Measurements from ENCODE around the gene RYK.

RYK gene

DNA sequence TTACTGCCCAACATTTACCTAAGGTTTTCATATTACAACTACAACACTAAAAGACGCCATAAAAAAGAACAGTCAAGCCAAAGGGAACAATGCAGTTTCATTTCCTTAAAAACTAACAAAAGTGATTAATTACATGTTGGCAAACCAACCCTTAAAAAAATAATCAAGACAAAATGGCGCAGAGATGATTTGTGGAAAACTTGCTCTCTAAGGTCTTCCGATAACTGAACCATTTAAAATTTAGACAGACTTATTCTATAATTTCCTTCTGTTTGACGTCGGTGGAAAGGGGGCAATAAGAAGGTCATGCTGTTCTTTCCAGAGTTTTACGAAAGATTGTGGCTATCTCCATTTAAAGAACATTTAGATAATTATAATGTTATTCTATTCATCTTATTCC lies 87.6 kb downstream of the RYK start:
- no peak for TF ChIP-seq GATA3 (IDR thresholded peaks at IDR 0.05; ENCODE audit: low read depth, low read length)
- no peak for TF ChIP-seq GATA2 (IDR thresholded peaks at IDR 0.05; ENCODE audit: low read depth, low read length)

DNA sequence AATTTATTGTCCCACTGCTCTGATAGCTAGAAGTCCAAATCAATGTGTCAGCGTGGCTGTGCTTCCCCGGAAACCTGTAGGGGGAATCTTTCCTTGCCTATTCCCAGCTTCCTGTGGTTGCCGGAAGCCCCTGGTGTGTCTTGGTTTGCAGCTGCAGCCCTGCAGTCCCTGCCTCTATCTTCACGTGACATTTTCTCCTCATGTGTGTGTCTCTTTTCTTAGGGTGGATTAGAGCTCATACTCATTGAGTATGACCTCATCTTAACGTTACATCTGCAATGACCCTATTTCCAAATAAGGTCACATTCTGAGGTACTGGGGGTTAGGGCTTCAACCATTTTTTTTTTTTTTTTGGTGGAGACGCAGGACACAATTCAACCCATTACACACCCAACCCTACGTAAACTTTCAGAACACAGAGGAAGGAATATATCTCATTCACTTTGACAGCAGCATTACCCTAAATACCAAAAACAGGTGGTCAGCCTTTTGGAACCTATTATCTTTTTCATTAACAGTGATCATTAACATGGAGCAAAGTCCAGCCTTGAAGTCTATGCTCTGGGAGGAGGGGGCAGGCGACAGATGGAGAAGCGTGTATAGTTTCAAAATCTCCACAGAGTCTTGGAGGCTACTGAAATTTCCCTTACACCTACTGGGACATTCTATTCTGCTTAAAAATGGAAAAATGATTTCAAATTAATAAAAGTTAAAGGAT lies 88.6 kb downstream of the RYK start:
- TF ChIP-seq GATA3 (IDR thresholded peaks at IDR 0.05; ENCODE audit: low read depth, low read length): no peak
- no peak for TF ChIP-seq GATA2 (IDR thresholded peaks at IDR 0.05; ENCODE audit: low read depth, low read length)

DNA sequence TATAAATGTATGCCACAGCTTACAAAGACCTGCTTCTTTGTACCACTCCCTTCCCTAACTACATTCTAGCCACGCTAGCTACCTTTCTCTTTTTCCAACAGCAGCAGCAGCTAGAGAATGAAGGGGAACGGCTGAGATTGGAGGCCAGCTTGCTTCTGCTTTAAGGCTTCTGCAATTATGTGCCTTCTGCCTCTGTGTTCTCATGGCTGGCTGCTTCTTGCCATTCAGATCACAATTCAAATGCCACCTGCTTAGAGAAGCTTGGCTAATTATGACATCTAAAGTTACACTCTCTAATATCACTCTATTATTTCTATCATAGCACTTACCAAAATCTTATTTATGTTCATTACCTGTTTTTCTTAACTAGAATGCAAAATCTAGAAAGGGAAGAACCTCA lies 95.2 kb downstream of the RYK start:
- TF ChIP-seq GATA2 (IDR thresholded peaks at IDR 0.05; ENCODE audit: low read depth, low read length) (no peak), GATA3 (IDR thresholded peaks at IDR 0.05; ENCODE audit: low read depth, low read length) (no peak)

DNA sequence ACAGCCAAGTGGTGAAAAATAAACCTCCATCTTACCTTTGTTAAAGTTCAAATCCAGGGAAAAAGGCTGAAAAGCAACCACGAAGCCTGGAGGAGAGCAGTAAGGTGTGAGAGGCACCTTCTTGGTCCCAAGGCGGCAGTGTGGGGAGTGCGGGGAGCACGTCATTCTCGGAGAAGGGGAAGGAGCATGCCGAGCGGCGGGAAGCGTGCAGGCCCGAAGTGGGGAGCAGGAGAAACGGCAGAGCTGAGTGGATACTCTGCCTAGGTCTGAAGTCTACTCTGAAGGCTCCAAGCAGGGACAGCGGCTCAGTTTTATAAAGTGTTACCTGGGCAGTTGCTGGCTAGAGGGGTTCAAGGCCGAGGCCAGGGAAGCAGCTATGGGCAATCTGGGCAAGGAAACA lies 96.9 kb downstream of the RYK start:
- TF ChIP-seq GATA2 (IDR thresholded peaks at IDR 0.05; ENCODE audit: low read depth, low read length): no peak
- TF ChIP-seq GATA3 (IDR thresholded peaks at IDR 0.05; ENCODE audit: low read depth, low read length): no peak

DNA sequence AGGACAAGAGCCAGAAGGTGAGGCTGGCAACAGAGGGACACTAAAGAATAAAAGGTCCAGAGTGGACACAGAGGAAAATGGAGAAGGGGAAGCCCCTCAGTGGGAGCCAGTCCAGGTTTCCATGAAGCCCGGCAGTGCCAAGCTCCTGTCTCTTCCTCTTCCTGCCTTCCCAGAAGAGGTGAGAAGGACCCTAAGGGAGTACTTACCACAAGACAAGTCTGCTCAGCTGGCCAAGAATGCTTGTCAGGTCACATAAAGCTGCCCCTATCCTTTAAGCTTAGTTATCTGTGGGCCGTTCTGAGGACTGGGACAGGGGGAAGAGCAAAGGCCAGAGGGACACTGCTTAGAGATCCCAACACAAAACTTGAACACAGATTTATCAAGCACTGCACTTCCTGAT lies 100.2 kb downstream of the RYK start:
- TF ChIP-seq GATA3 (IDR thresholded peaks at IDR 0.05; ENCODE audit: low read depth, low read length) (no peak), GATA2 (IDR thresholded peaks at IDR 0.05; ENCODE audit: low read depth, low read length) (no peak)

DNA sequence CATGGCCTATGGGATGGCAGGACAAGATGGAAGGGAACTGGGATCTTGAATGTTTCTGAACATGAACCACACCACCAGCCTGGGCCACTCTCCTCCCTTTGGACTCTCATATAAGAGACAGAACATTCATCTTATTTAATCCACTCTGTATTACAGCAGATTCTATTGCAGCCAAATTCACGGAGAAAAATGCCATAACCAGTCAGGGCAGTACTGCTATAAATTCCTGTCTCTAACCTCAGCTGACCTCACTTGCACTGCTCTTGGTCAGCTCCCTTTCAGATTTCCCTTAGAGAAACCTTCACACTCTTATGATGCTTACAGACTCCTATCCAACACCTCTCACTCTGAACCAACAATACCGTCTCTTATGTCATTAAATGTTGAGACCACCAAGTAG lies 101.4 kb downstream of the RYK start:
- TF ChIP-seq GATA2 (IDR thresholded peaks at IDR 0.05; ENCODE audit: low read depth, low read length) (no peak), GATA3 (IDR thresholded peaks at IDR 0.05; ENCODE audit: low read depth, low read length) (no peak)

DNA sequence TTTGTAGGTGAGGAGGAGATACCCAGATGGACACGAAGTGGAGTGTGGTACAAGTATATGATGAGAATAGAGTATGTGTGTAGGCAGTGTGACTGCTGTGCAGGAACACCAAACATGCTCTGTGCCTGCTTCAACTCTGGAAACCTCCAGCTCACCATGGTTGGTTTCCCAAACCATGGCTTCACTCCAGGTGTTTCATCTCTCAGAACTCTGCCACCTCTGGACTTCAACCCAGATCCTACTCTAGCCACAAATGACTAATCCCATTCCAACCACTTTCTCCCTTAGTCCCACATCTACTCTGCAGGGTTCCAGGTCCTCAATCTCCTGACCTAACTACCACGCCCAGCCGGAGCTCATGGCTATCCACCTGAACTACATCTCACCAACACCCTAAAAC lies 102.1 kb downstream of the RYK start:
- no peak for TF ChIP-seq GATA2 (IDR thresholded peaks at IDR 0.05; ENCODE audit: low read depth, low read length)
- no peak for TF ChIP-seq GATA3 (IDR thresholded peaks at IDR 0.05; ENCODE audit: low read depth, low read length)

DNA sequence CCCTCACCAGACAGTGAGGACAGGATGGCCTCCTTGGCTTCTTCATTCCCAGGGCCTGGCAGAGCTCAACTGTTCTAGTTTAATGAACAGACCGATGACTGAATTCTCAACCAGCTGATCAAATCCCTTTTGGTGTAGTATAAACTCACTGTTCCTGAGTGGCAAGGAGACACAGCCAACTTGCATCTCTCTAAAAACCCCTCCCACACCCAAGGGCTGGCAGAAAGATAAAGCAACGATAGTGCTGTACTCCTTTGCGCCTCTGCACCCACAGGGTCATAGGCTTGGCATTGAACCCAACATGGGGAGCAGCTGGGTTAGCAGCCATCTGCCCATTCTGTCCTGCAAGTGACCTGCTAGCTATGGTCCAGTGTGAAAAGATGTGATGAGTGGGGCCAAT lies 103.2 kb downstream of the RYK start:
- TF ChIP-seq GATA3 (IDR thresholded peaks at IDR 0.05; ENCODE audit: low read depth, low read length): no peak
- no peak for TF ChIP-seq GATA2 (IDR thresholded peaks at IDR 0.05; ENCODE audit: low read depth, low read length)

DNA sequence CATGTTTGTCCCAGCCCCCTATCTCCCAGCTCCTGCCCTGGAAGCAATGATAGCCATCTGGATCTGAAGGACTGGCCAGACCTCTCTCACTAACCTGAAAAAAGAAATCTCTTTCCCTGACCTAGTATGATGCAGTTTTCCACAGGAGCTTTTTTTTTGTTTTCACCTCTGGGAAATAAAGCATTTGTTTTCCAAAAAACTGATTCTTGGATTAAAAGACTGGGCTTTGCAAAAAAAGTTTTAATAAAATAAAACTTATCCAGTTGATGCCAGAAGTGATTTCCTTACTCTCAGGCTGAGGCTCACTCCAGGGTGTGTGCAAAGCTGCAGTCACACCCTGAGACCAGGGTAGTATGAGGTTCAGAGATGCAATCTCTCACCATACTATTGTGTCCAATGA lies 104.0 kb downstream of the RYK start:
- TF ChIP-seq GATA2 (IDR thresholded peaks at IDR 0.05; ENCODE audit: low read depth, low read length): no peak
- TF ChIP-seq GATA3 (IDR thresholded peaks at IDR 0.05; ENCODE audit: low read depth, low read length): no peak

DNA sequence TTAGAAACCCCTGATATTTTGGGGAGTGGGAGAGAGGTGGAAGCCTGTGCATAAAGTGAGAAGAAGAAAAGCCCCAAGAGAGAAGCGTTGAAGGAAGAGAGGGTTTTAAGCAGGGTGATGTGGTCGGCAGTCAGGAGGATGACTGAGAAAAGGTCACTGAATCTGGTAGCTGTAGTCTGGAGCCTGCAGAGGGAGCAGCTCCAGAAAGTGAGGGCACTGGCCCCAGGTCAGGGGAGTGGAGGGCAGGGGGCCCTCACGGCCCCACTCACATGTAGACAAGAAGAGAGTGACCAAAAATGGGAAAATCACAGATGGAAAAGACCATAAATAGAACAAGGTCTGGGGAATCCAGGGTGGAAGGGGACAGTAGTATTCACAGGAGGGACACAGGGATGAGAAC lies 105.5 kb downstream of the RYK start:
- no peak for TF ChIP-seq GATA2 (IDR thresholded peaks at IDR 0.05; ENCODE audit: low read depth, low read length)
- TF ChIP-seq GATA3 (IDR thresholded peaks at IDR 0.05; ENCODE audit: low read depth, low read length): no peak

DNA sequence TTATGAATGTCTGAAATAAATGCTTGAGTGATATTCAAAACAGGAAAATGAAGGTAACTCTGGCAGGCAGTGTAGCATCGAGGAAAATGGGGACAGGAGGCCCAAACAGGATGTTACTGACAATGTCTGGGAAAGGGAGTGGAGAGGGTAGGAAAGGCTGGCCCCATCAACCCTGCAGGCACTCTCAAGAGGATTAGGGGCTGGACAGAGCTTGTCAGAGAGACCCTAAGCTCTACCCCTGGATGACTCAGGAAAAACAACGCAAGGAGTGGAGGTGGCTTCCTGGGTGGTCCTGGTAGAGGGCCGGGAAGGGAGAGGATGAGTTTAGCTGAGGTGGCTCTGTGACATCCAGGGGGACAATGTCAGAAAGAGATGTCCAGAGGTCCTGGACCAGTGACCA lies 106.0 kb downstream of the RYK start:
- TF ChIP-seq GATA2 (IDR thresholded peaks at IDR 0.05; ENCODE audit: low read depth, low read length) (no peak), GATA3 (IDR thresholded peaks at IDR 0.05; ENCODE audit: low read depth, low read length) (no peak)

DNA sequence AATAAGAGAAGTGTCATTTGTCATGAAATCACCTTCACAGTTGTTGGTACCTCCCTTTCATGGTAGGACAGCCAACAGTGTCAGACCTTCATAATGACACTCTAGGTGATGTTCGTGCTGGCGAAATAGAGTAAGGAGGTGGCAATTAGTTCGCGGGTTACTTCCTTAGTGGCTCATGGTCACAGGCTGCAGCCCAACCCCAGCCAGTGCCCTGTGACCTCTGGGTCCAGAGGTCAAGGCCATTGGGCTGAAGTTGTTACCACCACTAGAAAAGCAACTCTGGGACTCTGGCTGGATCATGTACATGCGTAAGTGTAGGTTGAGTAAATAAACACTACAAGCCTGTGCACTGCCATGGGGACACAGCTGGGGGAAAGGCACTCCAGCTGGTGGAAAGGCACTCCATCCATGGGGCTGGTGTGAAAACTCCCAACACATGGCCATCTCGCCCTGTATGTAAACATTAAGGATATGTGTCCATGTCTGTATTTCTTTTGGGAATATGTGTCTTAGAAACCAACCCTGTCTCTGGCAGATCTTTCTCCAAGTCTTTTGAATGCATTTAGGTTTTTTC lies 106.7 kb downstream of the RYK start:
- no peak for TF ChIP-seq GATA2 (IDR thresholded peaks at IDR 0.05; ENCODE audit: low read depth, low read length)
- no peak for TF ChIP-seq GATA3 (IDR thresholded peaks at IDR 0.05; ENCODE audit: low read depth, low read length)

DNA sequence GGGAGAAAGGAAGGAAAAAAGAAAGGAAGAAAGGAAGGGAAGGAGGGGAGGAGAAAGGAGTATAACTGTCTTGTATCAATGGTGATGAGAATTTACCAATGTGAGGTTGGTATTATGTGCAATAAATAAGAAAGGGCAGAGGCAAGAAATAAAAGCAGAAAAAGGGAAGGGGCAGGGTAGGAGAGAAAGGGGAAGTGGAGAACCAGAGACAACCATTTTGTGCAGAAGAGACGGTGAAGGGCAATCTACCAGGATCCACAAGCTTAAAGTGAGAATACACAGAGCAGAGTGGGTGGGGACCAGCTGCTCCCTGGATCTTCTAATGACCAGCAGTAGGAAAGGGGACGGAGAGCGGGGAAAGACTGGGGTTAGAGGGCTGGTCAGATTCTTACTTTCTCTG lies 114.1 kb downstream of the RYK start:
- TF ChIP-seq GATA2 (IDR thresholded peaks at IDR 0.05; ENCODE audit: low read depth, low read length) (no peak), GATA3 (IDR thresholded peaks at IDR 0.05; ENCODE audit: low read depth, low read length) (no peak)

DNA sequence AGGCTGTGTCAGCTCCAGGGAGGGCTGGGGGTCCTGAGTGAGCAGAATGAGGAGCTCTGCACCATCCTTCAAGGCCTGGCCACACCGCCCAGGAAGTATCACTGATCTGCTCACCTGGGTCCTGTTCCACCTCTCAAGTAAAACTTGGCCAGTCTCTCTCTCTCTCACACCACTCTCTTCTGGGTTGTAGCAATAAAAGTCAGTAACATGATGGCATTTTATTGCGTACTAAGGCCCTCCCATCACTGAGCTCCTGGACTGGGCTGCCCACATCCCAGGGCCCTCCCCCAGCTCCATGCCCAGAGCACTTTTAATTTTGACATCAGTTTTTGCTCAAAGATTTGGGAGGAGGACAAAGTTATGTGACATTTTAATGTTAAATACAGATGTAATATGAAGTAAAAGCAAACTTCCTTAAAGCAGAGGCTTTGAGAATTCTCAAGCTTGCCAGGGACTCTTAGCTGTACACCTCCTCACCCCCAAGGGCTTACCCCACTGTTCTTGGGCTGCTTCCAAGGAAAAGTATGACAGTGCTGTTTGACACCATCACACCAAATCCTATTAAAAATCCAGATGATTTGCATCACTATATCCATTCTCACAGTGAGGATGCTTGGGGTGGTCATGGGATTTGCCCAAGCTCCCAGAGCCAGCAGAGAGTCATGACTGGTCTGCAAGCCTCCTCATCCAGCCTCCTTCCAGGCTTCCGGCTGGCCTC lies 115.8 kb downstream of the RYK start:
- TF ChIP-seq GATA2 (IDR thresholded peaks at IDR 0.05; ENCODE audit: low read depth, low read length): no peak
- TF ChIP-seq GATA3 (IDR thresholded peaks at IDR 0.05; ENCODE audit: low read depth, low read length): no peak

DNA sequence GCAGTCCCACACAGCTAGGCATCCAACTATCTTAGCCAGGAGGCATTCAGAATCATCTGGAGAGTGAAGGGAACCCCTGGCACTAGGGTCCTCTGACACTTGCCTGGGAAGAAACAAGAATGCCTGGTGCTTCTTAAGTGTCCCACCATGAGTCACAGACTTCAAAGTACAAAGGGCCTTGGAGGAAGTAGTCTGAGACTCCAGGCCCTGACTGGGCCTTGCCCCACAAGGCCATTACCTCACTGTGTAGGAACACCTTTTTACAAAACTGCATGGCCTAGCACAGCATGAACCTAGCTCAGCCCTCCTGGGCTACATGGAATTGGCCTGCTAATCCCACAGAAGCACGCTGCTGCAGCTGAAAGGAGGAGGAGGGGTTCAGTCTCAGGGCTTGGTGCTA lies 116.4 kb downstream of the RYK start:
- TF ChIP-seq GATA2 (IDR thresholded peaks at IDR 0.05; ENCODE audit: low read depth, low read length) (no peak), GATA3 (IDR thresholded peaks at IDR 0.05; ENCODE audit: low read depth, low read length) (no peak)

All from SH-SY5Y (cell line).